HEK293T (cell line): ENCODE measurements around the gene SLC6A16.
"Not testable (repeated sequence)": the region's sequence is repeated elsewhere in the genome, so short reads cannot be mapped to it uniquely, and the experiment has no call there.

ENCODE experiments used
- ARNT ChIP-seq: fragments of 450-650 bp; IDR thresholded peaks from 2 replicates; pipeline ENCODE4 v1.6.1; 2017; ENCODE audit warnings: mild to moderate bottlenecking
- BHLHE40 ChIP-seq: fragments of 450-650 bp; IDR thresholded peaks from 2 replicates; pipeline ENCODE4 v1.6.1; 2016; ENCODE audit warnings: mild to moderate bottlenecking, moderate library complexity, borderline replicate concordance
- CTBP1 ChIP-seq: fragments of 450-650 bp; IDR thresholded peaks from 2 replicates; pipeline ENCODE4 v1.6.1; 2016; ENCODE audit warnings: borderline replicate concordance
- ELF4 ChIP-seq: fragments of 450-650 bp; IDR thresholded peaks from 2 replicates; pipeline ENCODE4 v1.6.1; 2017; ENCODE audit warnings: antibody characterized with exemption
- FOXA1 ChIP-seq: fragments of 450-650 bp; IDR thresholded peaks from 2 replicates; pipeline ENCODE4 v1.6.1; 2016; ENCODE audit warnings: mild to moderate bottlenecking
- FOXK2 ChIP-seq: fragments of 450-650 bp; IDR thresholded peaks from 2 replicates; pipeline ENCODE4 v1.6.1; 2016; ENCODE audit warnings: mild to moderate bottlenecking
- FOXM1 ChIP-seq: fragments of 450-650 bp; IDR thresholded peaks from 2 replicates; pipeline ENCODE4 v1.6.1; 2017; ENCODE audit warnings: mild to moderate bottlenecking, borderline replicate concordance
- HDGF ChIP-seq: fragments of 450-650 bp; IDR thresholded peaks from 2 replicates; pipeline ENCODE4 v1.6.1; 2017; ENCODE audit warnings: antibody characterized with exemption, borderline replicate concordance
- L3MBTL2 ChIP-seq: fragments of 450-650 bp; conservative IDR thresholded peaks from 2 replicates; pipeline ENCODE4 v1.6.1; 2016; ENCODE audit warnings: mild to moderate bottlenecking
- NFRKB ChIP-seq: fragments of 450-650 bp; IDR thresholded peaks from 2 replicates; pipeline ENCODE4 v1.6.1; 2016; ENCODE audit warnings: mild to moderate bottlenecking, moderate library complexity
- SP1 ChIP-seq: fragments of 450-650 bp; IDR thresholded peaks from 2 replicates; pipeline ENCODE4 v1.6.1; 2017
- TARDBP ChIP-seq: fragments of 450-650 bp; IDR thresholded peaks from 2 replicates; pipeline ENCODE4 v1.6.1; 2016
- TF ChIP-seq, protein P1 (sequence below): fragments of 450-650 bp; IDR thresholded peaks from 2 replicates; pipeline ENCODE4 v1.6.1; 2016

DNA sequence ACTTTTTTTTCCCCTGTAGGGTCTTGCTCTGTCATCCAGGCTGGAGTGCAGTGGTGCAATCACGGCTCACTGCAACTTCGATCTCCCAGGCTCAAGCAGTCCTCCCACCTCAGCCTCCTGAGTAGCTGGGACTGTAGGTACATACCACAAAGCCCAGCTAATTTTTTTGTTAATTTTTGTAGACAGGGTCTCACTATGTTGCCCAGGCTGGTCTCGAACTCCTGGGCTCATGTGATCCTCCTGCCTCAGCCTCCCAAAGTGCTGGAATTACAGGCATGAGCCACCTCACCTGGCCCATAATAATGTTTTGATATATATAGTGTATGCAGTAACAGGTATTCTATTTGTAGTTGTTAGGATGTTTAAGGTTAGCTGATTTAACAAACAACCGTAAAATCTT is 6.2 kb upstream of the SLC6A16 start:
- TF ChIP-seq TARDBP, FOXK2, ELF4, CTBP1, FOXA1, BHLHE40, SP1, NFRKB, HDGF, L3MBTL2, FOXM1, ARNT: not testable (repeated sequence)
- TF ChIP-seq, protein P1, sequence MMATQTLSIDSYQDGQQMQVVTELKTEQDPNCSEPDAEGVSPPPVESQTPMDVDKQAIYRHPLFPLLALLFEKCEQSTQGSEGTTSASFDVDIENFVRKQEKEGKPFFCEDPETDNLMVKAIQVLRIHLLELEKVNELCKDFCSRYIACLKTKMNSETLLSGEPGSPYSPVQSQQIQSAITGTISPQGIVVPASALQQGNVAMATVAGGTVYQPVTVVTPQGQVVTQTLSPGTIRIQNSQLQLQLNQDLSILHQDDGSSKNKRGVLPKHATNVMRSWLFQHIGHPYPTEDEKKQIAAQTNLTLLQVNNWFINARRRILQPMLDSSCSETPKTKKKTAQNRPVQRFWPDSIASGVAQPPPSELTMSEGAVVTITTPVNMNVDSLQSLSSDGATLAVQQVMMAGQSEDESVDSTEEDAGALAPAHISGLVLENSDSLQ: not testable (repeated sequence)
